NCI-H1694 (cell line): ENCODE measurements around the gene TRAM2.

ENCODE experiments used
- DNase-seq: peaks from one replicate; lab custom pipeline; 2025; lab: John Stamatoyannopoulos, UW

The TRAM2 gene

GRCh38 chr6:52527436-52527835 lies 49.4 kb downstream of the TRAM2 start:
- no peak for DNase-seq

- no peak for DNase-seq
Observed at GRCh38 chr6:52526634-52527033, 50.2 kb downstream of the TRAM2 start.

DNA sequence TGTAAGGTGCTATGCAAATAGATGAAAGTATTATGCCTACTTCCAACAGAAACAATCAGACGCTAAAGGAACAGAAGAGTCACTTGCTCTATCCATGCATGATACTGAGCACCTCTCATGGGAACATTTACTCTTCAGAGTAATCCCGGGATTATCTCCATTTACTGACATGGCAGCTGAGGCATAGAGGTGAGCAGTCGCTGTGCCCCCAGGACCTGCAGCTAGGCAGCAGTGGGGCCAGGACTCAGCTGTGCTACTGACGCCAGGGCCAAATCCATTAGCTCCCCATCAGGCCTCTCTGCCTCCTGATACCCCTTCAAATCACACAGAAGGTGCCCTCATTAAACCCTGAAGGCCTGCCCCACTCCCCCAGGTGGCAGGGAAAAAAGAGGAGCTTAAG lies 51.9 kb downstream of the TRAM2 start:
- DNase-seq: no peak

DNA sequence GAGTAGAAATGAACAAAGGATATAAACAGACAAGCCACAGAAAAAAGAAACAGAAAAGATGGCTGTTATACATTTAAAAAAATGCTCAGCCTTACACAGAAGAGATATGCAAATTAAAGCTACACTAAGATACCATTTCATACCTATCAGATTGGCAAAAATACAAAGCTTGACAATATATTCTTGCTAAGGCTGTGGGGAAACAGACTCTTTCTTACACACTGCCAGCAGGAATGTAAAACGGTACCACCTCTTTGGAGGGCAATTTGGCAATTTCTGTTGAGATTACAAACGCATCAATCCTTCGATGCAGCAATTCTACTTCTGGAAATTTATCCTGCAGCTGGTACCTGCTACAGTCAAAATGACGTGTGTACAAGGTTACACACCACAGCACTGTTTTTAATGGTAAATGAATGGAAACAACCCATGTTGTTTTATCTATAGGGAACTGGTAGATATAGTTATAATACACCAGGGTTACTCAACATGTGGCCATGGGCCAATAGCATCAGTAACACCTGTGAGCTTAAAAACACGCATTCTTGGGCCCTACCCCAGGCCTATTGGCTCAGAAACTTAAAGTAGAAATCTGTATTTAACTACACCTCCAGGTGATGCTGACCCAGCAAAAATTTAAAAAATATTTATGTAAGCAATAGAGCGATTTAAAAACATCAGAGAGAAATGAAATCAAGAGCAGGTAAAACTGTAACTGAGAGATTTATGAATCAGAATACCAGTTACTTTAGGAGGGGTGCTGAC lies 53.3 kb downstream of the TRAM2 start:
- DNase-seq: no peak

GRCh38 chr6:52522655-52523054 lies 54.2 kb downstream of the TRAM2 start:
- no peak for DNase-seq

DNA sequence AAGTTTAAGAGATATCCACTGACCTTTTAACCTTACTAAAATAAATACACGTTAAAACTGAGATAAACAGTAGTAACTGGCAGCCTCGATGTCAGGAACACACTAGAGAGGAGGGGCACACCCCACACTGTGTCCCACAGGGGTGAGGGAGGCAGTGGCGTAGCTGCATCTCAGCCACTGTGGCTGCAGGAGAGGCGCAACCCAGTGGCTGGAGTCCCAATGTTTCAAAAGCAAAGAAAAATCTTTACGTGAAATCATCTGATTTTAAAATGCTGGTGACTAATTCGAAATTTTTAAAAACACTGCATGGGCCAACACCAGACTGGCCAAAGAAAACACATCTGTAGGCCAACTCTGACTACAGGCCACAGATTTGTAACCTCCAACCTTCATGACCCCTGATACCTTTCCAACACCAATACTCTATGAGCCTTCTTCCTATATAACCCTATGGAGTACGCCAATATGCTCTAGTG lies 54.7 kb downstream of the TRAM2 start:
- no peak for DNase-seq

- no peak for DNase-seq
Observed at GRCh38 chr6:52519618-52520017, 57.2 kb downstream of the TRAM2 start.

GRCh38 chr6:52518279-52518945 lies 58.4 kb downstream of the TRAM2 start:
- DNase-seq: no peak

DNA sequence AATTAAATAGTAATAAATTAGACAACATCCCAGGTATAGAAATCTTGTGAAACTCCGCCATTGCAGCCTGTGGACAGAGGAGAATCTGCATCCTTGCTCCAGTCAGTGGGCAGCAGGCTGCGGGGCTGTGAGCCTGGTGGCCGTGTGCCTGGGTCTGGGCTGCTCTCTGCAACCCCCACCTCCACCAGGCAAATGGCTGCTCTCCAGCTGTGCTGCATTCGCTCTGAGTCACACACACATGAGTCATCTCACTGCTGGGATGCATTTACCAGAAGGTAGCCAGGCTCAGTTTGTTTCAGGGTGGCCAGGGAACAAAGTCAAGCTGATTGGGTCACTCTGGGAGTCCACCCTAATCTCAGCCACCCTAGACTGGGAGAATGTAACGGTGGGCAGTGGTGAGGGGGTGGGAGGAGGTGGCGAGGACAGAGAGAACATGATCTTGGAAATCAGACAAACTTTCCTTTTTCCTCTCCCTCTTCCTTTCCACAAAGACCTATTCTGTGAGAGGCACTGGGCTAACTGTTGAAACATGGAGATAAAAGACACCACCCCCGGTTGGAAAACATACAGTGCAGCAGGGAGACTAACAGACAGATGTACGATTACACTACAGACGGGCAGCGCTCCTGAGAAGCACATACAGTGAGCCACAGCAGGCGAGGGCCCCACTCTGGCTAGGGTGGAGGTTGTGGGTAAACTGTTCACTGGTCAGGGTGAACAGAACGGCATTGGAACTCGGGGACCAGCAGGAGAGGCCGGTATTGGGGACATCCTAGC lies 59.2 kb downstream of the TRAM2 start:
- peak; percentile 18 for DNase-seq

- DNase-seq: no peak
Observed at GRCh38 chr6:52516943-52517342, 59.9 kb downstream of the TRAM2 start.

- DNase-seq: no peak
Observed at GRCh38 chr6:52516269-52516668, 60.6 kb downstream of the TRAM2 start.

GRCh38 chr6:52515219-52515960 lies 61.5 kb downstream of the TRAM2 start:
- DNase-seq: no peak

DNA sequence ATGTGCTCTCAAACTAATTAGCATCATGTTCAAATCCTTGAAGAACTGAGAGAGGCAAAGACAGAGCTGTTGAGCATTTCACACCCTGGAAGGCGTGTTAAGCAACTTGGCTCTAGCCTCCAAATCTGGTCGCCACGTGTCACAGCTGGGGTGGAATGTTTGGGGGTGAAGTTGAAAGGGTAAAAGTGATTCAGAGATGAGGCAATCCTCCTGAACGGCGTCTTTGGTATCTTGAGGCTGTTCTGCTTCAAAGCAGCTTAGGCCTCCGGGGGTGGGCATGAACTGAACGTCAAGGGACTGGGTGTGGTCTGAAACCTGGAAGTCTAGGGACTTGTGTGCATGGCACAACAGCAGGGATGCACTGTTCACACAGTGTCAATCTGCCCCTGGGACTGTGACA lies 62.3 kb downstream of the TRAM2 start:
- no peak for DNase-seq

DNA sequence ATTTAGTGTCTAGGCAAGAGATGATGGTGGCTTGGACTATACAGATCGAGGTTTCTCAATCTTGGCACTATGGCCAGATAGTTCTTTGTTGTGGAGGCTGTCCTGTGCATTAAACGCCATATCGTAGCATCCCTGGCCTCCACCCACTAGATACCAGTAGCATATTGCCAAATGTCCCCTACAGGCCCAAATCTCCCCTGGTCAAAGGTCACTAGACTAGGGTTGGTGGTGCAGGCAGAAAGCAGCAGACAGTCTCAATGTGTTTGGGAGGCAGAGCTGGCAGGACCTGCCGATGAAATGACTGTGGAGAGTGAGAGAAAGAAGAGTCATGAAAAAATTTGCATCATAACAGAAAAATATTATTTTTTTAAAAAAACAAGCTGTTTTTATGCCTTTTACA lies 63.0 kb downstream of the TRAM2 start:
- no peak for DNase-seq

DNA sequence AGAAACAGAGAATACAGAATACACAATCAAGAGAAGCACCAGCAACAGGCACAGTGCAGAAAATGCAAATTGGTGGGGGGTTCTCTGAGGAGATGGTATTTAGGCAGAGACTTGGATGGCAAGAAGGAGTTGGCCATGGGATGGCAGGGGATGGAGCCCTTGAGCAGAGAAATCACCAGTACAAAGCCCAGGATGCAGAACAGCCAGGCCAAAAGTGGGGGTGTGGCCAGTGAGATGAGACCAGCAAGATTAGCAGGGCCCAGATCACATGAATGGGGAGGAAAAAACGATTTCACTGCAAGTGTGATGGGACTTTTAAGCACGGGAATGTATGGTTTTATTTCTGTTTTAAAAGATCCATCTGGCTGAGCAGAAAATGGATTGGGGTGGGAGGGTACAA lies 63.4 kb downstream of the TRAM2 start:
- DNase-seq: no peak

- no peak for DNase-seq
Observed at GRCh38 chr6:52512199-52512598, 64.7 kb downstream of the TRAM2 start.

GRCh38 chr6:52511572-52512151 lies 65.2 kb downstream of the TRAM2 start:
- no peak for DNase-seq

DNA sequence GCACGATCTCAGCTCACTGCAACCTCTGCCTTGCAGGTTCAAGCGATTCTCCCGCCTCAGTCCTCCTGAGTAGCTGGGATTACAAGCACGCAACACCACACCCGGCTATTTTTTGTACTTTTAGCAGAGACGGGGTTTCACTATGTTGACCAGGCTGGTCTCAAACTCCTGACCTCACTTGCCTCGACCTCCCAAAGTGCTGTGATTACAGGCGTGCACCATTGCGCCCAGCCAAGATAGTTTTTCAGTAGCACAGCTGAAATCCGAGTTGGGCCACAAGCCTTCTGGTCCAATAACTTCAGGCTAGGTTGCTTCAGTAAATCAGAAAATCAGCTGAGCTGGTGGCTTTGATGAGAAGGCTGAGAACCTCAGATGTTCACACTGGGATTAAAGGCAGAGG lies 65.7 kb downstream of the TRAM2 start:
- no peak for DNase-seq

DNA sequence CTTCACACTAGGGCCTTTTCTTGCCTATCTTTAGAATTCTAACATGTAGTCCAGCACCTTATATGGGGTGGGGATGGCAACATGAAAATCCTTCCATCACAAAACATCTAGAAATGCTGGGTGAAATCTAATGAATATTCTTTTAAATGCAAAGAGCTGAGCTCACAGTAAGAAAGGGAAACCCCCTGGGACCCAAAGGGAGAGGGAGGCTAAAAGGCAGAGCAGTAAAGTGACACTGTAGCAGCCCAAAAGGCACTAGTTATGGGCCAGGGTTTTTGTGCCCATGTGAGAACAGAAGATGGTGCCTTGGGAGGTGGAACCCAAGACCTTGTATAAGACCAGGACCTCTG lies 66.7 kb downstream of the TRAM2 start:
- no peak for DNase-seq

- no peak for DNase-seq
Observed at GRCh38 chr6:52509281-52510212, 67.3 kb downstream of the TRAM2 start.

DNA sequence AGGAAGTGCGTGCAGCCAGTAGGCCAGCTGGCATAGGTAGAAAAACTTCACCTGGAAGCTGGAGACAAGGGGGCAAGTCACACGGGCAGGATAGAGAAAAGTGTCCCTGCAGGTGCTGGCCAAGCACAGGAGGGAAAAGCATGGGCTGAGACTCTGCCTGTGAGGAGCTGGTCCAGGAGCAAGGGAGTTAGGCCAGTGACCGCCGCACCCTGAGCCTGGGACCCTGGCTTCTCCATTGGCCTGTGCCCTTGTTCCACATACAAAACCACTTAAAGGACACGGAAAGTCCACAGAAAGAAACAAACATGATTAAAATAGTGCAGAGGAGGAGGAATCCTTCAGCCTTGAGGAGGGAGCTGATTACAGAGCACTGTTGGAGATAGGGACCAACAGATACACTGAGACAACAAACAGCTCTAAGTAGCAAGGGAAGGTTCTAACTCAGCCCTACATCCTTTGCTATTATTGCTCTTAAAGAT lies 68.6 kb downstream of the TRAM2 start:
- no peak for DNase-seq
